K562 (cell line): ENCODE measurements around the gene VARS1. TPM values are rescaled to one million over a fixed set of nuclear protein-coding genes. Genes with fewer than 3 reads are reported as not detected.

Source experiments
- BCOR ChIP-seq: fragments of 450-650 bp; IDR thresholded peaks from 2 replicates; pipeline ENCODE4 v1.6.1; 2016
- EWSR1 ChIP-seq: fragments of 450-650 bp; IDR thresholded peaks from 2 replicates; pipeline ENCODE4 v1.6.1; 2018; ENCODE audit warnings: borderline replicate concordance, mild to moderate bottlenecking, low read depth, moderate library complexity; ENCODE audit not compliant: partially characterized antibody
- MYC ChIP-seq, 2 experiments: fragments of 250-450 bp in 1 of 2; sonication (Bioruptor Pico) in 1 of 2; IDR thresholded peaks; 2 replicates each; pipeline versions ENCODE4 v1.5.1 to v1.6.1; 2012 to 2021; ENCODE audit warnings: low read depth in 2 of 2, borderline replicate concordance in 1 of 2, improper control_type of control experiment in 1 of 2, low read length in 1 of 2, mild to moderate bottlenecking in 1 of 2, moderate library complexity in 1 of 2
- NFRKB ChIP-seq: fragments of 450-650 bp; IDR thresholded peaks from 2 replicates; pipeline ENCODE4 v1.6.1; 2016; ENCODE audit warnings: low read depth
- PCBP1 ChIP-seq: fragments of 200-400 bp; formaldehyde crosslinking; IDR thresholded peaks from 2 replicates; pipeline ENCODE4 v1.6.1; 2018; ENCODE audit warnings: mild to moderate bottlenecking, low read depth, low read length; ENCODE audit not compliant: poor library complexity, severe bottlenecking
- PML ChIP-seq: IDR thresholded peaks from 2 replicates; pipeline ENCODE4 v1.6.1; 2012; ENCODE audit warnings: low read length, inconsistent platforms
- PTRF ChIP-seq: fragments of 450-650 bp; IDR thresholded peaks from 2 replicates; pipeline ENCODE4 v1.6.1; 2016; ENCODE audit warnings: mild to moderate bottlenecking, missing genetic modification characterization, missing compliant biosample characterization
- RBM39 ChIP-seq: fragments of 200-400 bp; formaldehyde crosslinking; optimal IDR thresholded peaks from 2 replicates; pipeline ENCODE3; 2018; ENCODE audit warnings: low read depth, low read length
- RNF2 ChIP-seq: sonication (generic); IDR thresholded peaks from 2 replicates; pipeline ENCODE4 v1.6.1; 2016
- SNRNP70 ChIP-seq: fragments of 200-400 bp; formaldehyde crosslinking; optimal IDR thresholded peaks from 2 replicates; pipeline ENCODE3; 2017; ENCODE audit warnings: low read depth, low read length
- TAF1 ChIP-seq: IDR thresholded peaks from 2 replicates; pipeline ENCODE4 v1.6.1; 2011; ENCODE audit warnings: mild to moderate bottlenecking, low read length, moderate library complexity; ENCODE audit not compliant: insufficient read depth, control insufficient read depth, severe bottlenecking; ENCODE audit errors: extremely low read depth
- TCF3 ChIP-seq: sonication (generic); formaldehyde crosslinking; IDR thresholded peaks from 2 replicates; pipeline ENCODE4 v1.4.0; 2020; ENCODE audit warnings: mild to moderate bottlenecking, missing genetic modification reagents
- TCFL5 ChIP-seq: fragments of 250-450 bp; sonication (Bioruptor Pico); conservative IDR thresholded peaks from 2 replicates; pipeline ENCODE4 v1.6.1; 2021; ENCODE audit warnings: mild to moderate bottlenecking, moderate library complexity, matching md5 sums
- ZNF143 ChIP-seq: sonication (generic); formaldehyde crosslinking; IDR thresholded peaks from 2 replicates; pipeline ENCODE4 v1.9.0; 2022; ENCODE audit warnings: mild to moderate bottlenecking, missing genetic modification reagents
- ZNF197 ChIP-seq: fragments of 200-800 bp; sonication (Bioruptor generic); IDR thresholded peaks from 2 replicates; pipeline ENCODE4 v1.6.1; 2016; ENCODE audit warnings: low read depth, missing genetic modification characterization, missing compliant biosample characterization
- polyA plus RNA-seq, 8 experiments: library from polyadenylated mRNA; depleted of rRNA in 4 of 8; stranded (reverse) in 5 of 8; unstranded in 3 of 8; fragments of >200 nt; fragmentation: Nextera tagmentation in 2 of 8; fragmentation: Illumina TruSeq in 1 of 8; extraction: Ambion mirVana in 2 of 8; extraction: Trizol in 1 of 8; gene quantifications; 2 replicates each; pipeline versions ENCODE4 v1.2.1 to v1.2.3, GENCODE V29; 2011 to 2014; ENCODE audit warnings: inconsistent platforms in 1 of 8, missing spikeins in 1 of 8
- total RNA-seq, 7 experiments: library from RNA; depleted of rRNA in 6 of 7; stranded (reverse); fragments of >200 nt in 6 of 7; fragmentation: Illumina TruSeq in 2 of 7; extraction: Trizol in 2 of 7; gene quantifications; 2 replicates each; pipeline versions ENCODE4 v1.2.1 to v1.2.3, GENCODE V29; 2011 to 2021; ENCODE audit warnings: low replicate concordance in 1 of 7
- TF ChIP-seq, protein P1 (sequence below): fragments of 450-650 bp; IDR thresholded peaks from 2 replicates; pipeline ENCODE4 v1.6.1; 2018; ENCODE audit not compliant: partially characterized antibody
- TF ChIP-seq, protein P2 (sequence below): fragments of 250-450 bp; sonication (Bioruptor Pico); IDR thresholded peaks from 2 replicates; pipeline ENCODE4 v1.4.0; 2020; ENCODE audit warnings: borderline replicate concordance
- TF ChIP-seq, protein P3 (sequence below): fragments of 250-450 bp; sonication (Bioruptor Pico); IDR thresholded peaks from 2 replicates; pipeline ENCODE4 v1.8.0; 2021; ENCODE audit warnings: borderline replicate concordance, mild to moderate bottlenecking, moderate library complexity; ENCODE audit not compliant: poor library complexity, severe bottlenecking
- TF ChIP-seq, protein P4 (sequence below): fragments of 450-650 bp; IDR thresholded peaks from 2 replicates; pipeline ENCODE4 v1.7.0; 2016; ENCODE audit warnings: borderline replicate concordance

The VARS1 gene
- total and polyA plus RNA-seq, 9 of the 15 experiments (the other 6 are each of a cell fraction or from before 2014, with no cell fraction given) = 2.9 to 488 (median 130) TPM

- TF ChIP-seq, protein P1, sequence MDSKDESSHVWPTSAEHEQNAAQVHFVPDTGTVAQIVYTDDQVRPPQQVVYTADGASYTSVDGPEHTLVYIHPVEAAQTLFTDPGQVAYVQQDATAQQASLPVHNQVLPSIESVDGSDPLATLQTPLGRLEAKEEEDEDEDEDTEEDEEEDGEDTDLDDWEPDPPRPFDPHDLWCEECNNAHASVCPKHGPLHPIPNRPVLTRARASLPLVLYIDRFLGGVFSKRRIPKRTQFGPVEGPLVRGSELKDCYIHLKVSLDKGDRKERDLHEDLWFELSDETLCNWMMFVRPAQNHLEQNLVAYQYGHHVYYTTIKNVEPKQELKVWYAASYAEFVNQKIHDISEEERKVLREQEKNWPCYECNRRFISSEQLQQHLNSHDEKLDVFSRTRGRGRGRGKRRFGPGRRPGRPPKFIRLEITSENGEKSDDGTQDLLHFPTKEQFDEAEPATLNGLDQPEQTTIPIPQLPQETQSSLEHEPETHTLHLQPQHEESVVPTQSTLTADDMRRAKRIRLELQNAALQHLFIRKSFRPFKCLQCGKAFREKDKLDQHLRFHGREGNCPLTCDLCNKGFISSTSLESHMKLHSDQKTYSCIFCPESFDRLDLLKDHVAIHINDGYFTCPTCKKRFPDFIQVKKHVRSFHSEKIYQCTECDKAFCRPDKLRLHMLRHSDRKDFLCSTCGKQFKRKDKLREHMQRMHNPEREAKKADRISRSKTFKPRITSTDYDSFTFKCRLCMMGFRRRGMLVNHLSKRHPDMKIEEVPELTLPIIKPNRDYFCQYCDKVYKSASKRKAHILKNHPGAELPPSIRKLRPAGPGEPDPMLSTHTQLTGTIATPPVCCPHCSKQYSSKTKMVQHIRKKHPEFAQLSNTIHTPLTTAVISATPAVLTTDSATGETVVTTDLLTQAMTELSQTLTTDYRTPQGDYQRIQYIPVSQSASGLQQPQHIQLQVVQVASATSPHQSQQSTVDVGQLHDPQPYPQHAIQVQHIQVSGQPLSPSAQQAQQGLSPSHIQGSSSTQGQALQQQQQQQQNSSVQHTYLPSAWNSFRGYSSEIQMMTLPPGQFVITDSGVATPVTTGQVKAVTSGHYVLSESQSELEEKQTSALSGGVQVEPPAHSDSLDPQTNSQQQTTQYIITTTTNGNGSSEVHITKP = no peak
- TF ChIP-seq BCOR (peak; percentile 49; the same call in 1 of the 2 replicates), ZNF143 (CRISPR knock-in tag) (no peak), EWSR1 (no peak), SNRNP70 (no peak), RBM39 (no peak), MYC (IDR thresholded peaks at IDR 0.05; ENCODE audit: low read depth, low read length) (0 out of 2 replicates have a peak, but pooled peaks have one; percentile 11), MYC (CRISPR knock-in tag; IDR thresholded peaks at IDR 0.05; ENCODE audit: borderline replicate concordance, low read depth) (peak; percentile 96; the same call in 1 of the 2 replicates), TCF3 (CRISPR knock-in tag) (no peak), PCBP1 (no peak), TCFL5 (CRISPR knock-in tag) (no peak), RNF2 (no peak; the same call in 1 of the 2 replicates), PTRF (tag) (no peak), ZNF197 (CRISPR knock-in tag) (no peak), PML (no peak), TAF1 (no peak), NFRKB (peak; percentile 80)
- TF ChIP-seq, protein P2, sequence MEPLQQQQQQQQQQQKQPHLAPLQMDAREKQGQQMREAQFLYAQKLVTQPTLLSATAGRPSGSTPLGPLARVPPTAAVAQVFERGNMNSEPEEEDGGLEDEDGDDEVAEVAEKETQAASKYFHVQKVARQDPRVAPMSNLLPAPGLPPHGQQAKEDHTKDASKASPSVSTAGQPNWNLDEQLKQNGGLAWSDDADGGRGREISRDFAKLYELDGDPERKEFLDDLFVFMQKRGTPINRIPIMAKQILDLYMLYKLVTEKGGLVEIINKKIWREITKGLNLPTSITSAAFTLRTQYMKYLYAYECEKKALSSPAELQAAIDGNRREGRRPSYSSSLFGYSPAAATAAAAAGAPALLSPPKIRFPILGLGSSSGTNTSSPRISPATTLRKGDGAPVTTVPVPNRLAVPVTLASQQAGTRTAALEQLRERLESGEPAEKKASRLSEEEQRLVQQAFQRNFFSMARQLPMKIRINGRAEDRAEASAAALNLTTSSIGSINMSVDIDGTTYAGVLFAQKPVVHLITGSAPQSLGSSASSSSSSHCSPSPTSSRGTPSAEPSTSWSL (CRISPR knock-in tag) = 0 out of 2 replicates have a peak, but pooled peaks have one; percentile 30
- TF ChIP-seq, protein P3, sequence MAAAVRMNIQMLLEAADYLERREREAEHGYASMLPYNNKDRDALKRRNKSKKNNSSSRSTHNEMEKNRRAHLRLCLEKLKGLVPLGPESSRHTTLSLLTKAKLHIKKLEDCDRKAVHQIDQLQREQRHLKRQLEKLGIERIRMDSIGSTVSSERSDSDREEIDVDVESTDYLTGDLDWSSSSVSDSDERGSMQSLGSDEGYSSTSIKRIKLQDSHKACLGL (CRISPR knock-in tag) = no peak
- TF ChIP-seq, protein P4, sequence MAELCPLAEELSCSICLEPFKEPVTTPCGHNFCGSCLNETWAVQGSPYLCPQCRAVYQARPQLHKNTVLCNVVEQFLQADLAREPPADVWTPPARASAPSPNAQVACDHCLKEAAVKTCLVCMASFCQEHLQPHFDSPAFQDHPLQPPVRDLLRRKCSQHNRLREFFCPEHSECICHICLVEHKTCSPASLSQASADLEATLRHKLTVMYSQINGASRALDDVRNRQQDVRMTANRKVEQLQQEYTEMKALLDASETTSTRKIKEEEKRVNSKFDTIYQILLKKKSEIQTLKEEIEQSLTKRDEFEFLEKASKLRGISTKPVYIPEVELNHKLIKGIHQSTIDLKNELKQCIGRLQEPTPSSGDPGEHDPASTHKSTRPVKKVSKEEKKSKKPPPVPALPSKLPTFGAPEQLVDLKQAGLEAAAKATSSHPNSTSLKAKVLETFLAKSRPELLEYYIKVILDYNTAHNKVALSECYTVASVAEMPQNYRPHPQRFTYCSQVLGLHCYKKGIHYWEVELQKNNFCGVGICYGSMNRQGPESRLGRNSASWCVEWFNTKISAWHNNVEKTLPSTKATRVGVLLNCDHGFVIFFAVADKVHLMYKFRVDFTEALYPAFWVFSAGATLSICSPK = peak; percentile 76; the same call in 1 of the 2 replicates
These were observed 511 bp downstream of the VARS1 start (continued) for GRCh38 chr6:31794866-31795615.
